Esophagus squamous epithelium (tissue), 5 donors: ENCODE results near the gene HSD17B13. TPM values are rescaled to one million over a fixed set of nuclear protein-coding genes. Genes with fewer than 3 reads are reported as not detected.

Experiments used
- DNase-seq: peaks from one replicate; lab custom pipeline; 2025; lab: John Stamatoyannopoulos, UW
- H3K27ac ChIP-seq, 4 donors: fragments of 200-600 bp; sonication (generic); one replicate each; pipeline ENCODE4 v1.5.1; 2016 to 2019; ENCODE audit warnings: mild to moderate bottlenecking in 1 of 4
- H3K27me3 ChIP-seq, 4 donors: fragments of 200-600 bp; sonication (generic); 1 replicate in 3 of 4; 2 replicates in 1 of 4; pipeline versions ENCODE4 v1.5.1 to v1.6.0; 2017 to 2021; ENCODE audit warnings: antibody characterized with exemption in 1 of 4
- H3K36me3 ChIP-seq, 3 donors: fragments of 200-600 bp; sonication (generic); one replicate each; pipeline ENCODE4 v1.5.1; 2016 to 2019
- H3K4me1 ChIP-seq, 3 donors: fragments of 200-600 bp; sonication (generic); one replicate each; pipeline ENCODE4 v1.5.1; 2017 to 2019
- H3K4me3 ChIP-seq, 4 donors: fragments of 200-600 bp; sonication (generic); 1 replicate in 3 of 4; 2 replicates in 1 of 4; pipeline ENCODE4 v1.5.1; 2016 to 2019; ENCODE audit warnings: mild to moderate bottlenecking in 2 of 4, moderate library complexity in 1 of 4
- H3K9me3 ChIP-seq, 3 donors: fragments of 200-600 bp; sonication (generic); one replicate each; pipeline ENCODE4 v1.5.1; 2016 to 2019
- POLR2A ChIP-seq, 4 donors: fragments of 450-650 bp; IDR thresholded peaks; one replicate each; pipeline ENCODE4 v1.6.1; 2017; ENCODE audit warnings: antibody characterized with exemption in 4 of 4, mild to moderate bottlenecking in 4 of 4, moderate library complexity in 3 of 4
- WGBS, 2 donors: methylation state at CpG; one replicate each; pipeline ENCODE4 v1.1.5; 2018; 5-methylcytosine and 5-hydroxymethylcytosine counted together
- intact Hi-C: fragments of 100-400 bp; cut with DNase I; formaldehyde crosslinking; loops from one replicate; pipeline ENCODE4 v1.15.0; 2022
- total RNA-seq, 4 donors: library from RNA; depleted of rRNA; stranded (reverse); fragments of >200 nt; gene quantifications; one replicate each; pipeline ENCODE4 v1.1.0, GENCODE V29; 2016
- TF ChIP-seq, protein P1 (sequence below), 6 experiments: fragments of 450-650 bp in 4 of 6; fragments of 200-600 bp in 2 of 6; sonication (generic) in 2 of 6; IDR thresholded peaks; one replicate each; pipeline ENCODE4 v1.5.1; 2016 to 2019; ENCODE audit warnings: antibody characterized with exemption in 6 of 6, mild to moderate bottlenecking in 4 of 6, moderate library complexity in 4 of 6
- donor health status: DM: yes; HTN: yes; CAD: no.

Gene HSD17B13
- total RNA-seq, 4 donors from 2014 or later: not detected

DNA sequence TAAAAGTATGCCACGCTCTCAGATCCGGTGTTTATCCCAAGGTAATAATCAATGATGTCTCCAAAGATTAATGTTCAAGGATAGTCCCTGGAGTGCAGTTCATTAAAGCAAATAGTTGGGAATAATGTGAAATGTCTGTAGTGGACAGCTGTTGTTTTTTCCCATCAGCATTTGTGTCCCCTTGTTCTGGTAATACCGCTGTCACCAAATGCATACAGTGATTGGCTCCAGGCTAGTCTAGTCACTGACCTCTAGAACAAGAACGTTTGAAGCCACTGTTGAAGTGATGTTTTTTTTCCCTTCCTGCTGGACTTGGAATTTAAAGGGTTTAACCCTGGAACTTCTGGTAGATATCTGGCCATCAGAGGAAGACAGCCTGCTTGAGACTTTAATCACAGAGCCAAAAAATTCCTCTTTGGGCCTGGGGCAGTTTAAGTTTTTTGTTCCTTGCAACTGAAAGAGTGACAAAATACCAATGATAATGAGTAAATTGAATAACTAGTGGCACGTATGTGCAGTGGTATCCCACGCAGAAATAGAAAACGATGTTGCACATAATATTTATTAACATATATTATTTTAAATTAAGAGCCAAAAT lies 37.8 kb upstream of the HSD17B13 start:
- Histone ChIP-seq H3K27me3 (no peaks in the 10 kb centered on the region), H3K27ac (no peak overlapping the region), H3K9me3 (no peaks in the 10 kb centered on the region), H3K4me1 (peaks cover 0 to 14% (median 4%) of the 10 kb centered on the region in 3 donors), H3K4me3 (no peak overlapping the region), H3K36me3 (peaks cover 0 to 76% (median 6%) of the 10 kb centered on the region in 3 donors)
- 71 to 77% methylated on average over 7 of the region's 7 CpGs for WGBS, 2 donors
- no peak for TF ChIP-seq POLR2A (IDR thresholded peaks at IDR 0.05)
- TF ChIP-seq, protein P1, sequence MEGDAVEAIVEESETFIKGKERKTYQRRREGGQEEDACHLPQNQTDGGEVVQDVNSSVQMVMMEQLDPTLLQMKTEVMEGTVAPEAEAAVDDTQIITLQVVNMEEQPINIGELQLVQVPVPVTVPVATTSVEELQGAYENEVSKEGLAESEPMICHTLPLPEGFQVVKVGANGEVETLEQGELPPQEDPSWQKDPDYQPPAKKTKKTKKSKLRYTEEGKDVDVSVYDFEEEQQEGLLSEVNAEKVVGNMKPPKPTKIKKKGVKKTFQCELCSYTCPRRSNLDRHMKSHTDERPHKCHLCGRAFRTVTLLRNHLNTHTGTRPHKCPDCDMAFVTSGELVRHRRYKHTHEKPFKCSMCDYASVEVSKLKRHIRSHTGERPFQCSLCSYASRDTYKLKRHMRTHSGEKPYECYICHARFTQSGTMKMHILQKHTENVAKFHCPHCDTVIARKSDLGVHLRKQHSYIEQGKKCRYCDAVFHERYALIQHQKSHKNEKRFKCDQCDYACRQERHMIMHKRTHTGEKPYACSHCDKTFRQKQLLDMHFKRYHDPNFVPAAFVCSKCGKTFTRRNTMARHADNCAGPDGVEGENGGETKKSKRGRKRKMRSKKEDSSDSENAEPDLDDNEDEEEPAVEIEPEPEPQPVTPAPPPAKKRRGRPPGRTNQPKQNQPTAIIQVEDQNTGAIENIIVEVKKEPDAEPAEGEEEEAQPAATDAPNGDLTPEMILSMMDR (IDR thresholded peaks at IDR 0.05): no peak
- intact Hi-C loops: no loop called here
- DNase-seq: no peak

DNA sequence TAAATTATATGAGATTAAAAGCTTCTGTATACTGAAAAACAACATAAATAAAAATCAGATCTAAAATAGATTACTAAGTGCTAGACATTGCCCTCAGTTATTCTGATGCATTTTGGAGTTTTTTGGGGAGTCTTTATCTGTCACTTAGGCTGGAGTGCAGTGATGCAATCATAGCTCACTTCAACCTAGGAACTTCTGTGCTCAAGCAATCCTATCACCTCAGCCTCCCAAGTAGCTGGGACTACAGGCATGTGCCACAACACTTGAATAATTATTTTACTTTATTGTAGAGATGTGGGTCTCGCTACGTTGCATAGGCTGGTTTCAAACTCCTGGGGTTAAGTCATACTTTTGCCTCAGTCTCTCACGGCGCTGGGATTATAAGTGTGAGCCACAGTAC lies 36.6 kb upstream of the HSD17B13 start:
- peaks cover 0 to 75% (median 0%) of the 10 kb centered on the region in 3 donors for H3K36me3 ChIP-seq
- TF ChIP-seq POLR2A (IDR thresholded peaks at IDR 0.05): no peak
- H3K9me3 ChIP-seq: no peaks in the 10 kb centered on the region
- intact Hi-C loops: no loop called here
- no peak overlapping the region for H3K4me3 ChIP-seq
- H3K27ac ChIP-seq: no peak overlapping the region
- no peak for DNase-seq
- H3K27me3 ChIP-seq: no peaks in the 10 kb centered on the region
- peaks cover 4 to 23% (median 9%) of the 10 kb centered on the region in 3 donors for H3K4me1 ChIP-seq
- 95% methylated on average over 4 of the region's 4 CpGs for WGBS, 2 donors

DNA sequence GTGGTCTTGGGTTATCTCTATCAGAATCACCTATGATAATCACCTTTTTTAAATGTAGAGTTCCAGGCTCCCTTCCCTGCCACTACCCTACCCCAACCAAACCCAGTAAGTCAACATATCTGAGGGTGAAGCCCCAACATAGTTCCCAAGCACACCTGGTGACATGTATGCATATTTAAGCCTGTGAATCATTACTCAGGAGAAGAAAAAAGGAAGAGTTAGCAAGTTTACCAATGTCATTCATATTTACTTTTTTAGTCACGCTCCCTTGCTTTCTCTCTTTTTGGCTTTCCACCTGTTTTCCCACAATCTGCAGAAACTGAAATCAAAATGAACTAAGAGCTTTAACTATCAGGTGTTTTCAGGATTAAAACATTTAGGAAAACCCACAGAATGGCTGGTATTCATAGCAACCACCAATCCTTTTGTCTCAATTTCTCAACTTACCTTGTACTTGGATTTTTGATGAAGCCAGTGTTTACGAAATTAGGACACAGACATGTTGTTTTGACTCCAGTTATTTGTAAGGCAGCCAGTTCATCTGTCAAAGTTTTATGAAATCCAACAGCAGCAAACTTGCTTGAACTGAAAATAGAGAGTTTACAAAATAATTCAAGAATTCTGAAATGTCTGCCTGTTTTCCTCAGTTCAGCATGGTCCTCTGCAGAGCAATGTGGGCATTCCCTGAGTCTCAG lies 34.3 kb upstream of the HSD17B13 start:
- H3K4me1 ChIP-seq: peaks cover 4 to 27% (median 14%) of the 10 kb centered on the region in 3 donors
- intact Hi-C loops: no loop called here
- H3K4me3 ChIP-seq: no peak overlapping the region
- H3K36me3 ChIP-seq: peaks cover 0 to 56% (median 0%) of the 10 kb centered on the region in 3 donors
- no peaks in the 10 kb centered on the region for H3K27me3 ChIP-seq
- DNase-seq: no peak
- peak overlapping the region in 3 of 4 donors; percentile 29 to 49 (median 44) for H3K27ac ChIP-seq
- no peak for TF ChIP-seq POLR2A (IDR thresholded peaks at IDR 0.05)
- TF ChIP-seq, protein P1 (IDR thresholded peaks at IDR 0.05): no peak
- 59 to 63% methylated on average over 2 of the region's 2 CpGs for WGBS, 2 donors
- no peaks in the 10 kb centered on the region for H3K9me3 ChIP-seq

DNA sequence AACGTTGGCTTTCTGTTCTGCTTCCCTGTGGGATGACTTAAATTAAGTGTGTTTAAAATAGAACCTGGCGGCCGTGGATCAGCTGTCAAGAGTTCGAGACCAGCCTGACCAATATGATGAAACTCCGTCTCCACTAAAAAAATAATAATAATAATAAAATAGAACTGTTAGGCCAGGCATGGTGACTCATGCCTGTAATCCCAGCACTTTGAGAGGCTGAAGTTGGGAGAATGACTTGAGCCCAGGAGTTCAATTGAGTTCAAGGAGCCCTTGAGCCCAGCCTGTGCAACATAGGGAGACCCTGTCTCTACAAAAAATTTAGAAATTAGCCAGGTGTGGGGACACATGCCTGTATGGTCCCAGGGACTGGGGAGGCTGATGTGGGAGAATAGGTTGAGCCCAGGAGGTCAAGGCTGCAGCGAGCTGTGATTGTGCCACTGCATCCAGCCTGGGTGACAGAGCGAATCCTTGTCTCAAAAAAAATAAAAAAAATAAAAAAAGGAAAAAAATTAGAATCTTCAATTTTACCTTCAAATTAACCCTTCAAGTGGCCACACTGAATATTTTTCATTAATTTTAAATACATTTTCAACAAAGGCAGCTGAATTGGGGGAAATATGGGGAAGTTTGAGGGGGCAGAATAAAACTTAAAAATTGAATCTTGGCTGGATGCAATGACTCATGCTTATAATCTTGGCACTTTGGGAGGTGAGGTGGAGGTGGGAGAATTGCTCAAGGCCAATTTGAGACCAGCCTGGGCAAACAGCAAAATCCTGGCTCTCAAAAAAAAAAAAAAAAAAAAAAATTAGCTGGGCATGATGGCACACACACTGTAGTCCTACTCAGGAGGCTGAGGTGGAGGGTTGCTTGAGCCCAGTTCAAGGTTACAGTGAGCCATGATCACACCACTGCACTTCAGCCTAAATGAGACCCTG lies 31.8 kb upstream of the HSD17B13 start:
- Histone ChIP-seq H3K27me3 (no peaks in the 10 kb centered on the region), H3K4me3 (no peak overlapping the region), H3K9me3 (no peaks in the 10 kb centered on the region), H3K36me3 (peaks cover 0 to 33% (median 0%) of the 10 kb centered on the region in 3 donors), H3K4me1 (peaks cover 4 to 27% (median 14%) of the 10 kb centered on the region in 3 donors), H3K27ac (peak overlapping the region in 3 of 4 donors; percentile 23 to 54 (median 45))
- no peak for DNase-seq
- TF ChIP-seq, protein P1 (IDR thresholded peaks at IDR 0.05): no peak
- TF ChIP-seq POLR2A (IDR thresholded peaks at IDR 0.05): no peak
- intact Hi-C loops: no loop called here
- WGBS, 2 donors: 44 to 57% methylated on average over 7 of the region's 7 CpGs

DNA sequence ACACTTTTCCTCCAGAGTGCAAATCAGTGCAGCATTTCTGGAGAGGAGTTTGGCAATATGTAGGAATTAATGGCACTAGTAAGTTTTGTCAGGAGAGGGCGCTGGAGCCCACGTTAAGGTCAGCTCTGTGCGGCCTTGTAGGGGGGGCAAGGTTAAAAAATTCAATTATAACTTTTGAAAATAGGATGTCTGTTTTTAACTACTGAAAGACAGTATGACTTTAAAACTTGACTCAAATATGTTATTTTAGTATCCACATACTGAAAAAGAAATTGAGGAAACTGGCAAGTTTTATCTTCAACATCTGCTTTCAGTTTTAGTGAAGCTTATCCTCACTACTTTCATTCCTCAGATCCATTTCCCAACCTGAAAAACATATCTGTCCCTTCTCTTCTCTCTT lies 30.9 kb upstream of the HSD17B13 start:
- 22 to 39% methylated on average over 3 of the region's 3 CpGs for WGBS, 2 donors
- TF ChIP-seq, protein P1 (IDR thresholded peaks at IDR 0.05): peak in 5 of 6 experiments; percentile 29 to 77 (median 48)
- TF ChIP-seq POLR2A (IDR thresholded peaks at IDR 0.05): no peak
- no peak for DNase-seq
- Histone ChIP-seq H3K36me3 (peaks cover 0 to 33% (median 0%) of the 10 kb centered on the region in 3 donors), H3K4me3 (no peak overlapping the region), H3K27me3 (no peaks in the 10 kb centered on the region), H3K4me1 (peaks cover 4 to 27% (median 14%) of the 10 kb centered on the region in 3 donors), H3K27ac (peak overlapping the region in 3 of 4 donors; percentile 23 to 54 (median 45)), H3K9me3 (no peaks in the 10 kb centered on the region)
- intact Hi-C loops: no loop called here
